ENCODE data around the gene LRRC61. TPM values are rescaled to one million over a fixed set of nuclear protein-coding genes. Genes with fewer than 3 reads are reported as not detected.
"Not testable (repeated sequence)": the region's sequence is repeated elsewhere in the genome, so short reads cannot be mapped to it uniquely, and the experiment has no call there.

The LRRC61 gene, protein sequence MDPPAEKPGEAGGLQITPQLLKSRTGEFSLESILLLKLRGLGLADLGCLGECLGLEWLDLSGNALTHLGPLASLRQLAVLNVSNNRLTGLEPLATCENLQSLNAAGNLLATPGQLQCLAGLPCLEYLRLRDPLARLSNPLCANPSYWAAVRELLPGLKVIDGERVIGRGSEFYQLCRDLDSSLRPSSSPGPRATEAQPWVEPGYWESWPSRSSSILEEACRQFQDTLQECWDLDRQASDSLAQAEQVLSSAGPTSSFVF
- 23.2 and 26.3 TPM in 2 replicates for total RNA-seq
- long read RNA-seq = 0 reads

DNA sequence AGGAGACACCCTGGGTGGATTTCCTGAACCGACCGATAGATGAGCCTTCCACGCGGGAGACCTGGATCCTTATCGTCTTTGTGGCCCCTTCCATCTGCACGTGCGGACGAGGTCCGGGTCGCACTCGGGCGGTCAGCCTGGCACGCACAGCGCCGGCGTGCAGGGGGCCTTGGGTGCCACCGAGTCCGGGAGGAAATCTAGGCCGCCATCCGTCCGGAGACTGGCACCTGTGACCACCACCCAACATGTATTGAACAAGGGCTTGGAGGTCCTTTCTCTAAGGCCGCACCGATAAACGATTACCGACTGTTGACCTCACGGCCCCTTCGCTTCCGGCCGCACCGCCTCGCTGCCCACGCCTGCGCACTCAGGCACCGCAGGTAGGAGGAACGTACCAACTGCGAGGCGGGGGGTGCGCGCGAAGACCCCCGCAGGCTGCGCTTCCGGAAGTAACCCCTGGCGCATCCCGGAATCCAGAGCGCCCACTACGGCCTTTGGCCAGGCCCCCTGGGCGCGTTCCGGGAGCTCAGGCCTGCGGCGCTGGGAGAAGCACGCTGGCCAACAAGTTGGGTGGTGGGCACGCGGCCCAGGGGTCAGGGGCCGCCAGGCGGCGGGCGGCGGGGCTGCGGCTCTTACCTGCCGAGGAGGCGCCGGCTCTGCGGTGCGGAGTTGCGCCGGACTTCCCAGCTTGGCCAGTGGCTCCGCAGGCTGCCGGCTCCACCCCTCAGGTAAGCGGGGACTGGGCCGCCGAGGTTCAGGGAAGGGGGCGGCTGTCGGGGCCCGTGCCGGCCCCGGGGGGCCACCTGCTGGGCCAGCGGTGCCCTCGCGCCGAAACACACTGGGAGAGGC lies at the start of gene LRRC61, which contains the start of gene ACTR3C:
LRRC61 (plus strand) TSS at position 523 of the 849 bp plus-strand sequence. CDS start 13,507 bp downstream, outside the sequence.
ACTR3C (minus strand) TSS at position 713 of the 849 bp plus-strand sequence. CDS start 28,249 bp downstream, outside the sequence.
- TF ChIP-seq, protein P1, sequence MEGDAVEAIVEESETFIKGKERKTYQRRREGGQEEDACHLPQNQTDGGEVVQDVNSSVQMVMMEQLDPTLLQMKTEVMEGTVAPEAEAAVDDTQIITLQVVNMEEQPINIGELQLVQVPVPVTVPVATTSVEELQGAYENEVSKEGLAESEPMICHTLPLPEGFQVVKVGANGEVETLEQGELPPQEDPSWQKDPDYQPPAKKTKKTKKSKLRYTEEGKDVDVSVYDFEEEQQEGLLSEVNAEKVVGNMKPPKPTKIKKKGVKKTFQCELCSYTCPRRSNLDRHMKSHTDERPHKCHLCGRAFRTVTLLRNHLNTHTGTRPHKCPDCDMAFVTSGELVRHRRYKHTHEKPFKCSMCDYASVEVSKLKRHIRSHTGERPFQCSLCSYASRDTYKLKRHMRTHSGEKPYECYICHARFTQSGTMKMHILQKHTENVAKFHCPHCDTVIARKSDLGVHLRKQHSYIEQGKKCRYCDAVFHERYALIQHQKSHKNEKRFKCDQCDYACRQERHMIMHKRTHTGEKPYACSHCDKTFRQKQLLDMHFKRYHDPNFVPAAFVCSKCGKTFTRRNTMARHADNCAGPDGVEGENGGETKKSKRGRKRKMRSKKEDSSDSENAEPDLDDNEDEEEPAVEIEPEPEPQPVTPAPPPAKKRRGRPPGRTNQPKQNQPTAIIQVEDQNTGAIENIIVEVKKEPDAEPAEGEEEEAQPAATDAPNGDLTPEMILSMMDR (conservative IDR thresholded peaks at IDR 0.05) = peak; percentile 39
- H3K36me3 Mint-ChIP-seq (ENCODE audit: low read depth) = peaks cover 5% of the 10 kb centered on the region
- H3K4me3 Mint-ChIP-seq = peak within 1 kb of the TSS; percentile 94
- H3K27ac Mint-ChIP-seq (ENCODE audit: unreplicated experiment) = peak within 1 kb of the TSS; percentile 92
- no peaks in the 10 kb centered on the region for H3K27me3 Mint-ChIP-seq (ENCODE audit: low read depth)
- no peaks in the 10 kb centered on the region for H3K9me3 Mint-ChIP-seq
- peaks cover 28% of the 10 kb centered on the region for H3K4me1 Mint-ChIP-seq
- peak; percentile 53 for DNase-seq (ENCODE audit: low read depth, low spot score)

DNA sequence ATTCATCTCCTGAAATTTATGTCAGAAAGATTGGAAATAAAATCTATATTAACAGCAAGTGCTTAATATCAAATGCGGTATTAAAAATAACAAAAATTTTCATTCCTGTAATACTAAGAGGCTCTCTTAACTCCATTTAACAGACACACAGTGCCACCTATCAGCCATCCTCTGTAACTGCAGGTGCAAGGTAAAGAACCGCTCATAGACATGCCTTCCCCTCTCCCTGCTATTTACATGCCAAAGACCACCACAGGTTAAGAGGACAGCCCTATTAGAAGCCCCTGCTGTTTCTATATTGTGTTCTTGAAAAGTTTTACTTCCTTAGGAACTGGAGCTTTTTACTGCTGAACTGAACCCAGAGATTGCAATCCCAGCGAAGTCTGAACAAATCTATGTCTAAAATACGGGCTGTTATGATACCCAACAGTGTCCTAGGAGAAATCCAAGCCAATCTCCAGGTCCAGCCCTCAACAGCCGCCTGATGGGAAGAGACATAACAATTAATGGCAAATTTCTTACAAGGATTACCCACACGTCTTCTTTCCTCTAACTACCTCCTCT lies 46.9 kb upstream of the LRRC61 start:
- peaks cover 12% of the 10 kb centered on the region for H3K27me3 Mint-ChIP-seq (ENCODE audit: low read depth)
- not testable (repeated sequence) for H3K9me3 Mint-ChIP-seq; H3K27ac Mint-ChIP-seq (ENCODE audit: unreplicated experiment); H3K36me3 Mint-ChIP-seq (ENCODE audit: low read depth); H3K4me1 Mint-ChIP-seq; H3K4me3 Mint-ChIP-seq
- DNase-seq (ENCODE audit: low read depth, low spot score) = peak; percentile 35
- TF ChIP-seq, protein P1 (conservative IDR thresholded peaks at IDR 0.05) = peak; percentile 84

DNA sequence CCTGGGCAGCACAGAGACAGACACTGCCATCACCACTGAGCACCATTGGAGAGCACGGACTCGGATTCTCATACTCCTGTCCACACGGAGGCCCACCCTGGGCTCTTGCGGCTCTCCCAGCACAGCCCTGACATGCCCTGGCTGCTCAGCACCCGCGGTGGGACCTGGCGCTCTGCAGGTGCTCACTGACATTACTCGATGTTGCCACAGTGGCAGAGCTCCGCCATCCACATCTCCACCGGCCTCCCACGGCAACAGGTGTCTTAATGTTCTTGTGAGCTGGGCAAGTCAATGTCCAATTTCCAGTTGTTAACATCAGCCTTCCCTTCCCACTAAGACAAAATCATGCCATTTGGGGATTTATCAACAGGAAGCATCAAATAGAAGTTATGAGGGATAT lies 44.8 kb upstream of the LRRC61 start:
- H3K27ac Mint-ChIP-seq (ENCODE audit: unreplicated experiment); DNase-seq (ENCODE audit: low read depth, low spot score); H3K4me3 Mint-ChIP-seq; H3K9me3 Mint-ChIP-seq; H3K4me1 Mint-ChIP-seq; H3K36me3 Mint-ChIP-seq (ENCODE audit: low read depth): not testable (repeated sequence)
- H3K27me3 Mint-ChIP-seq (ENCODE audit: low read depth) = peaks cover 12% of the 10 kb centered on the region

DNA sequence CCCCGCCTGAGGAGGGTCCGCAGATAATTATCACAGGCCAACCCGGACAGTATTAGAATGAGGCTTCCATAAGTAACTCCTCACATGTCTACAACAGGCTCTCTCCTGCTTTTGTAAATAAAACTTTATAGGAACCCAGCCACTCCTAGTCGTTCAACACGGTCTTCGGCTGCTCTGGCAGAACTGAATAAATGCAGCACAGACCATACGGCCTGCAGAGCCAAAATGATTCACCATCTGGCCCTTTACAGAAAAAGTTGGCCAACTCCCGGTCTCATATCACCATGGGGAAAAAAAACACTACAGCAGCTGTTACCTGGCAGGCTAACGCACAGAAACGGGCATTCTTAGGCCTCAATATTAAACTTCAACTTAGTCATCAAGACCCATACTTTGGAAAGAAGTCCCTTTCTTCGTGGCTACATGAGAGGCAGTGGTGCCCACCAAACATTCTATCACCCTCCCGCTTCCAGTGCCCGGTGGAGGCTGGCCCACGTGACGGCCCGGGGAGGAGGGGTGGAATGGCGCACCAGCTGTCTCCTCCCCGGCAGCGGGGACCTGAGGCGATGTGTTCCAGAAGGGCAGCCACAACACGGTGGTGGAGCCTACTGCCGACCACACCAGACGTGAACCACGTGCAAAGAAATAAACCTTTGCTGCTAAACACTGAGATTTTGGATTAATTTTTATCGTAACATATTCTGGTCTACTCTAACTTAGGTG lies 41.3 kb upstream of the LRRC61 start:
- H3K36me3 Mint-ChIP-seq (ENCODE audit: low read depth); H3K4me1 Mint-ChIP-seq; H3K27me3 Mint-ChIP-seq (ENCODE audit: low read depth); DNase-seq (ENCODE audit: low read depth, low spot score); H3K9me3 Mint-ChIP-seq; H3K4me3 Mint-ChIP-seq; H3K27ac Mint-ChIP-seq (ENCODE audit: unreplicated experiment): not testable (repeated sequence)

DNA sequence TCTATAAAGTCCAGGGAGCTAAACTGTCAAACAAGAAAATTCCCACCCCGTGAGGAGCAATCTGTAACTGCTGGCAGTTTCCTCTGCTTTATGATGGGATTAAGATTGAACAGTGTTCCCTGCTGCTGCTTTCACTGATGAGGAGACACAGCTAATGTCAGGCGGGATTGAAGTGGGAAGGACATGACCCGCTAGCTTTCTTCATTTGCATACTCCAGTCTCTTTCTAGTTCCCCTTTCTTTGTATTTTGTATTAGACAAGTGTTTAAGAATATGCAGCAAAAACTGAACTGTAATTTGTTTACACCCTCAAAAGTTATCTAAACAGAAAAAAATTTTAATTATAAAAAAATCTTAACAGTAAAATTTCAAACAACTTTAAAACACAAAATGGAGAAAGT lies 40.0 kb upstream of the LRRC61 start:
- not testable (repeated sequence) for H3K4me1 Mint-ChIP-seq; H3K27me3 Mint-ChIP-seq (ENCODE audit: low read depth)

DNA sequence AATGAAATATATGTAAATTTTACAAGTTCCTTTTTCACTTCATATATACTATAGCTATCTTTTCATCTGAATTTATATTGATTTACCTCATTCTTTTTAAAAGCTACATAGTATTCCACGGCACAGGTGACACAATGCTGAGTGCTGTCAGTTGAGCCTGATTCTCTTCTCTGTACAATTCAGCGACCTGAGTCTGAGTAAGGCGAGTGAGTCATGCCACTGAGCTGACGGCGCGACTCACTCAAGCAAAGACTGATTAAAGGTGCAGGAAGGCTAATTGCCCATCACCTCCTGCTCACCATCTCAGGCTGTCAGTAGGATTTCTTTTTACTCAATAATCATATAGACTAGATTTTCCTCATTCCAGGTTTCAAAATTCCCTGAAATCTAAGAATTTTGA lies 39.5 kb upstream of the LRRC61 start:
- not testable (repeated sequence) for H3K4me3 Mint-ChIP-seq; DNase-seq (ENCODE audit: low read depth, low spot score); H3K9me3 Mint-ChIP-seq

More for the DNA sequence above, 40.0 kb upstream of the LRRC61 start:
- H3K36me3 Mint-ChIP-seq (ENCODE audit: low read depth); H3K9me3 Mint-ChIP-seq; DNase-seq (ENCODE audit: low read depth, low spot score); H3K27ac Mint-ChIP-seq (ENCODE audit: unreplicated experiment); H3K4me3 Mint-ChIP-seq: not testable (repeated sequence)

More for the DNA sequence above, 39.5 kb upstream of the LRRC61 start:
- not testable (repeated sequence) for H3K27ac Mint-ChIP-seq (ENCODE audit: unreplicated experiment); H3K4me1 Mint-ChIP-seq; H3K27me3 Mint-ChIP-seq (ENCODE audit: low read depth); H3K36me3 Mint-ChIP-seq (ENCODE audit: low read depth)

All from neural crest cell (in vitro differentiated cells).